H9 (cell line): Measurements from ENCODE around the gene TACR1. TPM values are rescaled to one million over a fixed set of nuclear protein-coding genes. Genes with fewer than 3 reads are reported as not detected.

Experiments used
- DNase-seq: peaks from one replicate; pipeline ENCODE4 v3.0.0-alpha.2; 2017
- H2AFZ ChIP-seq: one replicate; pipeline ENCODE4 v1.6.1; 2013; ENCODE audit warnings: mild to moderate bottlenecking, low read length, control low read depth, moderate library complexity
- H2AK5ac ChIP-seq: 2 replicates; pipeline ENCODE4 v1.6.1; 2013; ENCODE audit warnings: low read length, control low read depth, mixed read lengths; ENCODE audit not compliant: insufficient read length
- H2BK120ac ChIP-seq: one replicate; pipeline ENCODE4 v1.6.1; 2013; ENCODE audit warnings: low read depth, mild to moderate bottlenecking, low read length, control low read depth, inconsistent platforms; ENCODE audit not compliant: poor library complexity, severe bottlenecking
- H2BK12ac ChIP-seq: 2 replicates; pipeline ENCODE4 v1.6.1; 2013; ENCODE audit warnings: low read length, control low read depth, mixed read lengths, low read depth; ENCODE audit not compliant: insufficient read length
- H2BK15ac ChIP-seq: 2 replicates; pipeline ENCODE4 v1.6.1; 2013; ENCODE audit warnings: low read depth, low read length, control low read depth
- H2BK20ac ChIP-seq: one replicate; pipeline ENCODE4 v1.6.1; 2013; ENCODE audit warnings: low read depth, mild to moderate bottlenecking, low read length, control low read depth, inconsistent platforms; ENCODE audit not compliant: poor library complexity, severe bottlenecking
- H2BK5ac ChIP-seq: 2 replicates; pipeline ENCODE4 v1.6.1; 2013; ENCODE audit warnings: low read length, control low read depth, mixed read lengths; ENCODE audit not compliant: insufficient read length
- H3K14ac ChIP-seq: 2 replicates; pipeline ENCODE4 v1.6.1; 2013; ENCODE audit warnings: low read length, control low read depth; ENCODE audit not compliant: insufficient read depth
- H3K18ac ChIP-seq: 2 replicates; pipeline ENCODE4 v1.6.1; 2013; ENCODE audit warnings: low read depth, mild to moderate bottlenecking, mixed read lengths, low read length, control low read depth; ENCODE audit not compliant: insufficient read length
- H3K23ac ChIP-seq: 2 replicates; pipeline ENCODE4 v1.6.1; 2013; ENCODE audit warnings: low read length, control low read depth, mixed read lengths, low read depth; ENCODE audit not compliant: insufficient read length
- H3K23me2 ChIP-seq: 2 replicates; pipeline ENCODE4 v1.6.1; 2013; ENCODE audit warnings: low read depth, mild to moderate bottlenecking, mixed read lengths, low read length, control low read depth; ENCODE audit not compliant: insufficient read length, poor library complexity, severe bottlenecking
- H3K27ac ChIP-seq: 2 replicates; pipeline ENCODE4 v1.5.1; 2013; ENCODE audit warnings: low read length, control low read depth, mixed read lengths, low read depth; ENCODE audit not compliant: insufficient read length
- H3K27me3 ChIP-seq: 2 replicates; pipeline ENCODE4 v1.6.1; 2013; ENCODE audit warnings: low read length, control low read depth, inconsistent platforms; ENCODE audit not compliant: insufficient read depth
- H3K4ac ChIP-seq: 2 replicates; pipeline ENCODE4 v1.6.1; 2013; ENCODE audit warnings: low read depth, mild to moderate bottlenecking, control low read depth, inconsistent platforms, low read length, moderate library complexity
- H3K4me1 ChIP-seq: 2 replicates; pipeline ENCODE4 v1.6.1; 2013; ENCODE audit warnings: low read length, control low read depth, inconsistent platforms; ENCODE audit not compliant: insufficient read depth
- H3K4me2 ChIP-seq: 2 replicates; pipeline ENCODE4 v1.6.1; 2013; ENCODE audit warnings: low read length, control low read depth, mixed read lengths; ENCODE audit not compliant: insufficient read length, insufficient read depth
- H3K56ac ChIP-seq: 2 replicates; pipeline ENCODE4 v1.6.1; 2013; ENCODE audit warnings: low read depth, mild to moderate bottlenecking, mixed read lengths, low read length, control low read depth; ENCODE audit not compliant: insufficient read length
- H3K79me1 ChIP-seq: 2 replicates; pipeline ENCODE4 v1.6.1; 2013; ENCODE audit warnings: low read depth, mild to moderate bottlenecking, moderate library complexity, low read length, control low read depth, inconsistent platforms; ENCODE audit not compliant: insufficient read depth, poor library complexity, severe bottlenecking
- H3K79me2 ChIP-seq: 2 replicates; pipeline ENCODE4 v1.6.1; 2013; ENCODE audit warnings: low read length, control low read depth, inconsistent platforms; ENCODE audit not compliant: insufficient read depth
- H3K9ac ChIP-seq: 2 replicates; pipeline ENCODE4 v1.6.1; 2013; ENCODE audit warnings: low read length, control low read depth, mixed read lengths; ENCODE audit not compliant: insufficient read length; ENCODE audit errors: extremely low read depth
- H3K9me3 ChIP-seq: one replicate; pipeline ENCODE4 v1.6.1; 2013; ENCODE audit warnings: low read depth, low read length, inconsistent platforms; ENCODE audit not compliant: control insufficient read depth
- H3T11ph ChIP-seq: one replicate; pipeline ENCODE4 v1.6.1; 2013; ENCODE audit warnings: mild to moderate bottlenecking, low read length, control low read depth, inconsistent platforms
- H4K20me1 ChIP-seq: one replicate; pipeline ENCODE4 v1.6.1; 2013; ENCODE audit not compliant: control insufficient read depth, insufficient read length, insufficient read depth
- H4K5ac ChIP-seq: 2 replicates; pipeline ENCODE4 v1.6.1; 2013; ENCODE audit warnings: low read depth, mild to moderate bottlenecking, mixed read lengths, low read length, control low read depth; ENCODE audit not compliant: insufficient read length
- H4K8ac ChIP-seq: replicated peaks from 2 replicates; pipeline ENCODE4 v1.6.1; 2013; ENCODE audit warnings: low read length, control low read depth, mixed read lengths, low read depth; ENCODE audit not compliant: insufficient read length
- H4K91ac ChIP-seq: 2 replicates; pipeline ENCODE4 v1.6.1; 2013; ENCODE audit warnings: low read depth, mild to moderate bottlenecking, moderate library complexity, mixed read lengths, low read length, control low read depth; ENCODE audit not compliant: insufficient read length
- H3K27ac Mint-ChIP-seq, 3 experiments: 2 replicates in 2 of 3; 3 replicates in 1 of 3; pipeline ENCODE4 v1.8.0; 2020 to 2021; ENCODE audit warnings: mixed read lengths in 3 of 3, mild to moderate bottlenecking in 1 of 3, moderate library complexity in 1 of 3
- H3K27me3 Mint-ChIP-seq: 2 replicates; pipeline ENCODE4 v1.8.0; 2021; ENCODE audit warnings: low read depth, mild to moderate bottlenecking, moderate library complexity, mixed read lengths
- H3K36me3 Mint-ChIP-seq, 3 experiments: 2 replicates in 2 of 3; 3 replicates in 1 of 3; pipeline ENCODE4 v1.8.0; 2020 to 2021; ENCODE audit warnings: low read depth in 3 of 3, mixed read lengths in 3 of 3; ENCODE audit not compliant: insufficient read depth in 1 of 3
- H3K4me1 Mint-ChIP-seq, 2 experiments: 2 replicates each; pipeline ENCODE4 v1.8.0; 2020; ENCODE audit warnings: mixed read lengths in 2 of 2
- H3K4me3 Mint-ChIP-seq, 2 experiments: 2 replicates in 1 of 2; 3 replicates in 1 of 2; pipeline ENCODE4 v1.8.0; 2020 to 2021; ENCODE audit warnings: mild to moderate bottlenecking in 2 of 2, mixed read lengths in 2 of 2, moderate library complexity in 1 of 2
- H3K9me3 Mint-ChIP-seq, 2 experiments: 2 replicates in 1 of 2; 3 replicates in 1 of 2; pipeline ENCODE4 v1.8.0; 2020; ENCODE audit warnings: mild to moderate bottlenecking in 2 of 2, mixed read lengths in 2 of 2, moderate library complexity in 1 of 2
- CTCF ChIP-seq: fragments of 200-600 bp; sonication (generic); conservative IDR thresholded peaks from 3 replicates; pipeline ENCODE4 v1.8.0; 2021; ENCODE audit warnings: antibody characterized with exemption, mild to moderate bottlenecking
- WGBS: extraction: QIAGEN DNeasy Blood & Tissue Kit; methylation state at CpG from one replicate; pipeline ENCODE4 v1.1.7; 2013; ENCODE audit warnings: missing lambda C conversion rate, low lambda C conversion rate, mixed read lengths; ENCODE audit not compliant: insufficient read length; ENCODE audit errors: extremely low coverage; 5-methylcytosine and 5-hydroxymethylcytosine counted together
- total RNA-seq: library from RNA; stranded (reverse); gene quantifications from 2 replicates; pipeline ENCODE4 v1.2.1, GENCODE V29; 2021

TACR1 gene
- total RNA-seq, 1 experiment from 2014 or later: 1.4 TPM

DNA sequence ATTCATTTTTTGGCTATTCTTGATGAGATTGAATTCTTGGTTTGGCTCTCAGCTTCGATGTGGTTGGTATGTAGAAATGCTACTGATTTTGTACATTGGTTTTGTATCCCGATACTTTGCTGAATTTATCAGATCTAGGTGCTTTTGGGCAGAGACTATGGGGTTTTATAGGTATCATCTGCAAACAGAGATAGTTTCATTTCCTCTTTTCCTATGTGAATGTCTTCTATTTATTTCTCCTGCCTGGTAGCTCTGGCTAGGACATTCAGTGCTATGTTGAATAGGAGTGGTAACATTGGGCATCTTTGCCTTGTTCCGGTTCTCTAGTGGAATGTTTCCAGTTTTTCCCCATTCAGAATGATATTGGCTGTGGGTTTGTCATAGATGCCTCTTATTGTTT lies 5.5 kb upstream of the TACR1 start:
- Histone ChIP-seq H2BK5ac (no peak overlapping the region), H3K79me1 (no peaks in the 10 kb centered on the region), H2AFZ (no peak overlapping the region), H3K79me2 (no peaks in the 10 kb centered on the region), H3K56ac (no peak overlapping the region), H3T11ph (no peak overlapping the region), H2BK12ac (no peak overlapping the region), H3K23me2 (peaks cover 12% of the 10 kb centered on the region), H4K8ac (no peak overlapping the region), H3K14ac (no peak overlapping the region), H3K27ac (no peak overlapping the region), H3K27me3 (peaks cover 15% of the 10 kb centered on the region; the same call in 1 of the 2 replicates), H4K5ac (no peak overlapping the region), H3K4ac (no peak overlapping the region), H2BK20ac (no peak overlapping the region), H2AK5ac (no peak overlapping the region), H3K18ac (no peak overlapping the region), H3K9me3 (no peaks in the 10 kb centered on the region), H3K23ac (no peak overlapping the region), H3K9ac (no peak overlapping the region), H3K4me1 (no peaks in the 10 kb centered on the region), H2BK15ac (no peak overlapping the region), H4K20me1 (no peaks in the 10 kb centered on the region), H3K4me2 (no peak overlapping the region), H4K91ac (no peak overlapping the region), H2BK120ac (no peak overlapping the region)
- H3K4me1 Mint-ChIP-seq: peaks cover 17 to 22% of the 10 kb centered on the region in 2 experiments
- peaks cover 38% of the 10 kb centered on the region for H3K27me3 Mint-ChIP-seq
- no peak overlapping the region for H3K4me3 Mint-ChIP-seq
- no peak overlapping the region for H3K27ac Mint-ChIP-seq
- H3K9me3 Mint-ChIP-seq: no peaks in the 10 kb centered on the region; a peak in 1 of 5 replicates
- no peak for DNase-seq
- TF ChIP-seq CTCF: no peak
- no CpG with 5 or more reads among the region's 3 CpGs for WGBS
- no peaks in the 10 kb centered on the region; a peak in 1 of 7 replicates for H3K36me3 Mint-ChIP-seq
